GM13976 (cell line): ENCODE data around the gene HOXD13.
A peak's percentile ranks its signal among the peaks of the same experiment; 100 is the strongest.

Experiments
- DNase-seq: peaks from one replicate; pipeline ENCODE4 v3.0.0; 2012; ENCODE audit warnings: low spot score
- in situ Hi-C: fragments of 300-500 bp; cut with MboI; formaldehyde crosslinking; loops from one replicate; pipeline ENCODE4 v1.12.0; 2022; ENCODE audit warnings: low sequenced_read_pairs, mixed read lengths, inconsistent platforms; ENCODE audit not compliant: unreplicated experiment
- TF ChIP-seq, protein P1 (sequence below): IDR thresholded peaks from 2 replicates; pipeline ENCODE4 v1.5.1; 2012; ENCODE audit warnings: borderline replicate concordance, mild to moderate bottlenecking; ENCODE audit not compliant: insufficient read depth; ENCODE audit errors: extremely low read depth, missing control alignments, control extremely low read depth

Gene HOXD13

DNA sequence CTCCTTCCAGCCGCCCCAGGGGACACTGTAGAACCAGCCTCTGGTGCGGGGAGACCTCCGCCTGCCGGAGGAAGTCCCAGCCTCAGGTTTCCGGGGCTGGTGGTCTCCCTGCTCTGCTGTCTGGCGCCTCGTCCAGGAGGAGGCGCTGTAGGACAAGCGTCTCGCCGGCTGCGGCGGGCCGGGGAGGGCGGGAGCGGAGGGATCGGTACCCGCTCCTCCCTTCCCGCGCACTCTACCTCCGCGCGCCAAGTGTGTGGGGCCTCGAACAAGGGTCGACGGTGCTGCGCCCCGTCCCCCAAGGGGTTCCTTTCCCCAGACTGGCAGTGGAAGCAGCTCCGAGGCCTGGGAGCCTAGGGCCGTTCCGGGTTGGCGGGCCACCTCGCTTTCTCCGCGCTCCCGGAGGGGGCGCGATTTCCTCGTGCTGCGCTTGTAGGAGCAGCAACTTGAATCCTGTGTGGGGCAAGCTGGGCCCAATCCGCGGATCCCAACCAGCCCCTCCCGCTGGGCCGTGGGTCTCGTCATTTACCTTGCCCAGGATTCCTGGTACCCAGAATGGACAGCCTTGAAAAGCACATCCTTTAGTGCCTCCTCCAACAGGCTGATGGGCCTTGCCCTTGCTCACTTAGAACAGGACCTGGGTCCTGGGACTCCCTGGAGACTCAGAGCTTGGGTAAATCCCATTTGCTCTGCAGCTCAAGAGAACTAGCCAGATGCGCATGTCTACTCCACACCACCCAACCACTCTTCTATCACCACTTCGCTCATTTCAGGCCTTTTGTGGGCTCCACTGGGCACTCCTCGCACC lies 48.2 kb downstream of the HOXD13 start:
- TF ChIP-seq, protein P1, sequence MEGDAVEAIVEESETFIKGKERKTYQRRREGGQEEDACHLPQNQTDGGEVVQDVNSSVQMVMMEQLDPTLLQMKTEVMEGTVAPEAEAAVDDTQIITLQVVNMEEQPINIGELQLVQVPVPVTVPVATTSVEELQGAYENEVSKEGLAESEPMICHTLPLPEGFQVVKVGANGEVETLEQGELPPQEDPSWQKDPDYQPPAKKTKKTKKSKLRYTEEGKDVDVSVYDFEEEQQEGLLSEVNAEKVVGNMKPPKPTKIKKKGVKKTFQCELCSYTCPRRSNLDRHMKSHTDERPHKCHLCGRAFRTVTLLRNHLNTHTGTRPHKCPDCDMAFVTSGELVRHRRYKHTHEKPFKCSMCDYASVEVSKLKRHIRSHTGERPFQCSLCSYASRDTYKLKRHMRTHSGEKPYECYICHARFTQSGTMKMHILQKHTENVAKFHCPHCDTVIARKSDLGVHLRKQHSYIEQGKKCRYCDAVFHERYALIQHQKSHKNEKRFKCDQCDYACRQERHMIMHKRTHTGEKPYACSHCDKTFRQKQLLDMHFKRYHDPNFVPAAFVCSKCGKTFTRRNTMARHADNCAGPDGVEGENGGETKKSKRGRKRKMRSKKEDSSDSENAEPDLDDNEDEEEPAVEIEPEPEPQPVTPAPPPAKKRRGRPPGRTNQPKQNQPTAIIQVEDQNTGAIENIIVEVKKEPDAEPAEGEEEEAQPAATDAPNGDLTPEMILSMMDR: peak; percentile 95
- peak; percentile 94 for DNase-seq
- in situ Hi-C loops: loop anchor here (10.0 to 25.0 kb wide), 4 partner anchors 314 to 672 kb away; no protein-coding TSS in a partner anchor

DNA sequence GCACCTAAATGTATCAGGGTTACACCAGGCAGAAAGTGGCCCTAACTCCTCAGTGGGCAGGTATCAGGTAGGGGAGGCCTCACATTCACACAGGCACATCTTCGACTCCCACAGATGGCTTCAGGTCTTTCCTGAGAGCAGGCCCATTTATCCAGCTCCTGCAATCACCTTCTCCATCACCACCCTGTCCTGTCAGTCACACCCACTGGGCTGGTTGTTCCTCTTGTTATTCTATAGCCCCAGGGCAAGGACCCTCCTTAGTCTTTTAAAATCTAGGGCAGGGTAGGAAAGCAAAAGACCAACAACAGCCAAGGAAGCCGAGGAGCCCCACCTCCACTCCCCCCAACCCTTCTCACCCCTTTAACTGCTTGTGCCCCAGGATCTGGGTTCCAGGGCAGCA lies 49.8 kb downstream of the HOXD13 start:
- in situ Hi-C loops: loop anchor here (10.0 to 25.0 kb wide), 4 partner anchors 313 to 670 kb away; no protein-coding TSS in a partner anchor
- no peak for DNase-seq
- TF ChIP-seq, protein P1: no peak
